Keratinocyte (primary cell): Measurements from ENCODE around the gene ALOX15B.

Source experiments
- EZH2 ChIP-seq: IDR thresholded peaks from one replicate; pipeline ENCODE4 v1.6.1; 2012; ENCODE audit warnings: inconsistent platforms, mild to moderate bottlenecking, low read length, moderate library complexity
- TF ChIP-seq, protein P1 (sequence below), 3 experiments: IDR thresholded peaks in 1 of 3; conservative IDR thresholded peaks in 1 of 3; optimal IDR thresholded peaks in 1 of 3; 2 replicates in 2 of 3; 3 replicates in 1 of 3; pipeline versions ENCODE3 to v1.5.1; 2011; ENCODE audit warnings: low read length in 3 of 3, mild to moderate bottlenecking in 3 of 3, moderate library complexity in 2 of 3, control low read depth in 1 of 3, inconsistent platforms in 1 of 3; ENCODE audit not compliant: insufficient read depth in 2 of 3; ENCODE audit errors: extremely low read depth in 1 of 3

DNA sequence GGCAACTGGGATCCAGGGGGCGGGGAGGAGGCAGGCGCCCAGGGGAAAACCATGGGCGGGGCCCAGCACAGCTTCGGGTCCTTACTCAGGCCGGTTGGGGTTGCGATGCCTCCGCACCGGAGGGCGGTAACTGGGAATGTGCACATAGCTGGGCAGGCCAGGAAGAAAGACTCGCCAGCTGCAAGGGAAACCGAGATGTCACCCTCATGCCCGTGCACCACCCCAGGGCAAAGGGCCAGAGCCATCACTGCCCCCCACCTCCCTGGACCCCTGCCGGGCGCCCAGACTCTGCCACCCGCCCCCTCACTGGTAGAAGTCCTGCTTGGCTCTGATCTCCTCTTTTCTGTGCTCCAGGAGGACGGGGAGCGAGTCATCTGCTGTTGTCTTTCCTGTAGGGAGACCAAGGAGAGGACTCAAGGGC is 42.0 kb downstream of the ALOX15B start:
- TF ChIP-seq, protein P1, sequence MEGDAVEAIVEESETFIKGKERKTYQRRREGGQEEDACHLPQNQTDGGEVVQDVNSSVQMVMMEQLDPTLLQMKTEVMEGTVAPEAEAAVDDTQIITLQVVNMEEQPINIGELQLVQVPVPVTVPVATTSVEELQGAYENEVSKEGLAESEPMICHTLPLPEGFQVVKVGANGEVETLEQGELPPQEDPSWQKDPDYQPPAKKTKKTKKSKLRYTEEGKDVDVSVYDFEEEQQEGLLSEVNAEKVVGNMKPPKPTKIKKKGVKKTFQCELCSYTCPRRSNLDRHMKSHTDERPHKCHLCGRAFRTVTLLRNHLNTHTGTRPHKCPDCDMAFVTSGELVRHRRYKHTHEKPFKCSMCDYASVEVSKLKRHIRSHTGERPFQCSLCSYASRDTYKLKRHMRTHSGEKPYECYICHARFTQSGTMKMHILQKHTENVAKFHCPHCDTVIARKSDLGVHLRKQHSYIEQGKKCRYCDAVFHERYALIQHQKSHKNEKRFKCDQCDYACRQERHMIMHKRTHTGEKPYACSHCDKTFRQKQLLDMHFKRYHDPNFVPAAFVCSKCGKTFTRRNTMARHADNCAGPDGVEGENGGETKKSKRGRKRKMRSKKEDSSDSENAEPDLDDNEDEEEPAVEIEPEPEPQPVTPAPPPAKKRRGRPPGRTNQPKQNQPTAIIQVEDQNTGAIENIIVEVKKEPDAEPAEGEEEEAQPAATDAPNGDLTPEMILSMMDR (optimal IDR thresholded peaks at IDR 0.05 in 1 of 3, IDR thresholded peaks at IDR 0.05 in 1 of 3, conservative IDR thresholded peaks at IDR 0.05 in 1 of 3; ENCODE audit: extremely low read depth in 1 of 3, insufficient read depth in 2 of 3, low read length in 3 of 3), result no peak
- TF ChIP-seq EZH2, result no peak
